ENCODE measurements around the gene RPS8.
"Not testable (repeated sequence)": the region's sequence is repeated elsewhere in the genome, so short reads cannot be mapped to it uniquely, and the experiment has no call there.

RPS8 gene

DNA sequence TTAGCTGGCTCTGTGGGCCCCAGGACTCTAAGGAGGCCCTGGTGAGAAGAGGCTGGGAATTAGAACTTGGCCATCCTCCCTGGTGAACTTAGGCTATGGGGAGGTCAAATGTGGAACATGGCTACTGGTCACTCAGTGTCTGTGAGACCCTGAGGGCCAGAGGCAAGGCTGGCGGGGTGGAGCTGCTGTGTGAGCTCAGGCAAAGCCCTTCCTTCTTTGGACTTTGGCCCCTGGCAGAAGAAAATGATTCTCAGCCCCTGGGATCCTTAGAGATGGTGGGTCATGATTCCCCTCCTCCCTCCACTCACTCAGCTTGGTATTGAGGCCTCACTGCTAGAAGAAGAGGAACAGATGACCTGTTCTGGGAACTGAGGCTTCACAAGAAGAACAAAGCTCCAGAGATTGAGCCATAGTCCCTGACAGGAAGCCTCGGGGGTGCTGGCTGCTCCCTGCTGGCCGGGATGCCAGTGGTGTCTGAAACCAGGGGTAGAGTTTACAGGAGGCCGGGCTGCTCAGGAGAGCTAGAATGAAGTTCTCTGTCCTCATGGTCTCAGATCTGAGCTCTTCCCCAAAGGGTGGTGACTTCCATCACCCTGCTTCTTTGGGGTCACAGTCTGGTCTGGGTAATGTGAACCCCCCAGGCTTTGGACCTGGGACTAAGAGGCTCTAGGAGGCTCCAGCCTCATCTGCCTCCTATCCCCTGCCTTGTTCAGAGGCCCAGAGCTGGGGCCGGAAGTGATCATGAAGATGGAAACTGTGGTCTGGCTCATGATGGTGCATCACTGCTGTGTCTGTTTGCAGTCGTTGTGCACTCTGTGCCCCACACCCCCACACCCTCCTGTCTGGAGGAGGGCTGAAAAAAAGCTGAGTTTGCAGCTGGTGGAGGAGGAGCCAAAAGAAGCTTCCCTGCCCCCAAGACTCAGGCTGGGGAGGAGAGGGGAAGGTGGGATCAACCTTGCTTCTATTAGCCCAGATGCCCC, 33.9 kb downstream of the RPS8 start:
- peak; percentile 82 for DNase-seq (ENCODE audit: low read depth)
- no peak for TF ChIP-seq POLR2A (IDR thresholded peaks at IDR 0.05; ENCODE audit: extremely low read depth, insufficient read length)
- TF ChIP-seq, protein P1, sequence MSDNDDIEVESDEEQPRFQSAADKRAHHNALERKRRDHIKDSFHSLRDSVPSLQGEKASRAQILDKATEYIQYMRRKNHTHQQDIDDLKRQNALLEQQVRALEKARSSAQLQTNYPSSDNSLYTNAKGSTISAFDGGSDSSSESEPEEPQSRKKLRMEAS (IDR thresholded peaks at IDR 0.05; ENCODE audit: low read depth, low read length): no peak
- no peak for TF ChIP-seq MYC (IDR thresholded peaks at IDR 0.05; ENCODE audit: low read depth, low read length)
- TF ChIP-seq, protein P2, sequence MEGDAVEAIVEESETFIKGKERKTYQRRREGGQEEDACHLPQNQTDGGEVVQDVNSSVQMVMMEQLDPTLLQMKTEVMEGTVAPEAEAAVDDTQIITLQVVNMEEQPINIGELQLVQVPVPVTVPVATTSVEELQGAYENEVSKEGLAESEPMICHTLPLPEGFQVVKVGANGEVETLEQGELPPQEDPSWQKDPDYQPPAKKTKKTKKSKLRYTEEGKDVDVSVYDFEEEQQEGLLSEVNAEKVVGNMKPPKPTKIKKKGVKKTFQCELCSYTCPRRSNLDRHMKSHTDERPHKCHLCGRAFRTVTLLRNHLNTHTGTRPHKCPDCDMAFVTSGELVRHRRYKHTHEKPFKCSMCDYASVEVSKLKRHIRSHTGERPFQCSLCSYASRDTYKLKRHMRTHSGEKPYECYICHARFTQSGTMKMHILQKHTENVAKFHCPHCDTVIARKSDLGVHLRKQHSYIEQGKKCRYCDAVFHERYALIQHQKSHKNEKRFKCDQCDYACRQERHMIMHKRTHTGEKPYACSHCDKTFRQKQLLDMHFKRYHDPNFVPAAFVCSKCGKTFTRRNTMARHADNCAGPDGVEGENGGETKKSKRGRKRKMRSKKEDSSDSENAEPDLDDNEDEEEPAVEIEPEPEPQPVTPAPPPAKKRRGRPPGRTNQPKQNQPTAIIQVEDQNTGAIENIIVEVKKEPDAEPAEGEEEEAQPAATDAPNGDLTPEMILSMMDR (IDR thresholded peaks at IDR 0.05; ENCODE audit: low read depth, low read length): no peak
- H3K4me3 ChIP-seq (ENCODE audit: low read depth, low read length): no peak overlapping the region

DNA sequence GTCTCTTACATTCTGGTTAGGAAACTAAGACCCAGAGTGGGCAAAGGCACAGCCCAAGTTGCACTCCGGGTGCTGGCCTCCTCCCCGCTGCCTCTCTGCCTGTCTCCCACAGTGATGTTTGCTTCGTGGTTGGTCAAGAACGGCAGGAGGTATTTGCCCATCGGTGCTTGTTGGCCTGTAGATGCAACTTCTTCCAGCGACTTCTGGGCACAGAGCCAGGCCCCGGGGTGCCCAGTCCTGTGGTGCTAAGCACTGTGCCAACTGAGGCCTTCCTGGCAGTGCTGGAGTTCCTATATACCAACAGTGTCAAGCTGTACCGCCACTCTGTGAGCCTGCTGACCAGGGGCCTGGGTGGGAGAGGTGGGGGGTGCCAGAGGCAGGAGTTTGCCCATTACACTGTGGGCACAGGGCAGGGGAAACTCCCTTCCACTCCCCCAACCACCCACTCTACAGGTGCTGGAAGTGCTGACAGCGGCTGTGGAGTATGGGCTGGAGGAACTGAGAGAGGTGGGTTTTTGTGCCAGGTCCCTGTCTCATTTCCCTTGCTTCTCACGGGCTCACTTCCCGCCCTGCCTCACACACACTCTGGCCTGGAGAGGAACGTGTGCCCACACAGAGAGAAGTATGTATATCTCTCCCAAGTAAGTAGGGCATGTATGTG, 34.9 kb downstream of the RPS8 start:
- TF ChIP-seq, protein P2 (IDR thresholded peaks at IDR 0.05; ENCODE audit: low read depth, low read length): no peak
- TF ChIP-seq MYC (IDR thresholded peaks at IDR 0.05; ENCODE audit: low read depth, low read length): no peak
- DNase-seq (ENCODE audit: low read depth): no peak
- no peak overlapping the region for H3K4me3 ChIP-seq (ENCODE audit: low read depth, low read length)

DNA sequence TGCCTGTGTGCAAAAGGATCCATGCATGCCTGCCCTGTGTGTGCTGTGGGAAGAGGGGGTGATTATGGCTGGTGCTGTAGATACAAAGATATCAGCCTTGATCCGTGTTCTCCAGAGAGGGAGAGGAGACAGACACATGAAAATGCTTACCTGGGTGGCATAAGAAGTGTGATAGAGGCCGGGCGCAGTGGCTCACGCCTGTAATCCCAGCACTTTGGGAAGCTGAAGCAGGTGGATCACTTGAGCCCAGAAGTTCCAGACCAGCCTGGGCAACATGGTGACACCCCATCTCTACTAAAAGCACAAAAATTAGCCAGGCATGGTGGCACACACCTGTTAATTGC, 35.4 kb downstream of the RPS8 start:
- H3K4me3 ChIP-seq (ENCODE audit: low read depth, low read length); DNase-seq (ENCODE audit: low read depth): not testable (repeated sequence)

DNA sequence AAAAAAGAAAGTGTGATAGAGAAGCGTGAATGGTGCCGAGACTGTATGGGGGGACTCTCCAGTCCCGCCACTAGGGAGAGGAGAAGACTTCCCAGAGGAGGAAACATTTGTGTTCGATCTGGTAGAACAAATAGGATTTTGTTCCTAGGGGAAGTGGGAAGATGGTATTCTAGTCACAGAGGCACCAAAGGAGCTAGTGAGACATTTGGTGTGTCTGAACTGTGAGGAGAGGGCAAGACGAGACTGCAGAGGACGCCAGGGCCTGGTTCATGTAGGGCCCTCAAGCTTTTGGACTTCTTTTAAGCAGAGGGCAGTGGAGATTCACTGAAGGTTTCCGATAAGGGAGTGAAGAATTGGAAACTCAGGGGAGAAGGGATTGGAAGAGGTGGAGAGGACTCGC, 35.9 kb downstream of the RPS8 start:
- no peak overlapping the region for H3K4me3 ChIP-seq (ENCODE audit: low read depth, low read length)
- TF ChIP-seq MYC (IDR thresholded peaks at IDR 0.05; ENCODE audit: low read depth, low read length) (no peak), POLR2A (IDR thresholded peaks at IDR 0.05; ENCODE audit: extremely low read depth, insufficient read length) (no peak)
- TF ChIP-seq, protein P2 (IDR thresholded peaks at IDR 0.05; ENCODE audit: low read depth, low read length): no peak
- TF ChIP-seq, protein P1 (IDR thresholded peaks at IDR 0.05; ENCODE audit: low read depth, low read length): no peak
- no peak for DNase-seq (ENCODE audit: low read depth)

DNA sequence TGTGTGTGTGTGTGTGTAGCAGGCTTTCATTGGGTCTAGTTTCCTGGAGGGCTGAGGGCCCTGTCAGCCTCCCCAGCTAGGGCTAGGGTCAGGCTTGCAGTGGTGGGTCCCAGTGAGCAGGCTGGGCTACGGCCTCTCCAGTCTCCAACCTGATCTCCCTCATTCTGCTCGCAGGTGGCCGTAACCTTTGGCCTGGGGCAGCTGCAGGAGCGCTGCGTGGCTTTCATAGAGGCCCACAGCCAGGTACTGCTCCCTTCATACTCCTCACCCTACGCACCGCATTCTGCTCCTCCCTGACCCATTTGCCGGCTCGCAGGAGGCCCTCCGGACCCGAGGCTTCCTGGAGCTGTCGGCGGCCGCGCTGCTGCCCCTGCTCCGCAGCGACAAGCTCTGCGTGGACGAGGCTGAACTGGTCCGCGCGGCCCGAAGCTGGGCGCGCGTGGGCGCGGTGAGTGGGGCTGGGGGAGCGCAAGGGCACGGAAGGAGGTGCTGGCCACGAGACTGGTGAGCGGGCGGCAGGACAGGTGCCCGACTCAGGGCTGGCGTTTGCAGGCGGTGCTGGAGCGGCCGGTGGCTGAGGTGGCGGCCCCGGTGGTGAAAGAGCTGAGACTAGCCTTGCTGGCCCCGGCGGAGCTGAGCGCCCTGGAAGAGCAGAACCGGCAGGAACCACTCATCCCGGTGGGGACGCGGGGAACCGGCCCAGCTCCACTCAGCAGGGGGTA, 37.6 kb downstream of the RPS8 start:
- no peak for TF ChIP-seq MYC (IDR thresholded peaks at IDR 0.05; ENCODE audit: low read depth, low read length)
- H3K4me3 ChIP-seq (ENCODE audit: low read depth, low read length): no peak overlapping the region
- no peak for DNase-seq (ENCODE audit: low read depth)

DNA sequence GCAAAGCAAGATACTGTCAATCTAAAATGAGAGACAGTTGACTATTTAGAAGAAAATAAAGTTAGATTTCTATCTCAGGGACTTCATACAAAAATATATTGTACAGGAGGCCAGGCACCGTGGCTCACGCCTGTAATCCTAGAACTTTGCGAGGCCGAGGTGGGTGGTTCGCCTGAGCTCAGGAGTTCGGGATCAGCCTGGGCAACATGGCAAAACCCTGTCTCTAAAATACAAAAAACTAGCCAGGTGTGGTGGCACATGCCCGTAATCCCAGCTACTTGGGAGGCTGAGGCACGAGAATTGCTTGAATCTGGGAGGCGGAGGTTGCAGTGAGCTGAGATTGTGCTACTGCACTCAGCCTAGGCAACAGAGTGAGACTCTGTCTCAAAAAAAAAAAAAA, 40.6 kb downstream of the RPS8 start:
- H3K4me3 ChIP-seq (ENCODE audit: low read depth, low read length); DNase-seq (ENCODE audit: low read depth): not testable (repeated sequence)

DNA sequence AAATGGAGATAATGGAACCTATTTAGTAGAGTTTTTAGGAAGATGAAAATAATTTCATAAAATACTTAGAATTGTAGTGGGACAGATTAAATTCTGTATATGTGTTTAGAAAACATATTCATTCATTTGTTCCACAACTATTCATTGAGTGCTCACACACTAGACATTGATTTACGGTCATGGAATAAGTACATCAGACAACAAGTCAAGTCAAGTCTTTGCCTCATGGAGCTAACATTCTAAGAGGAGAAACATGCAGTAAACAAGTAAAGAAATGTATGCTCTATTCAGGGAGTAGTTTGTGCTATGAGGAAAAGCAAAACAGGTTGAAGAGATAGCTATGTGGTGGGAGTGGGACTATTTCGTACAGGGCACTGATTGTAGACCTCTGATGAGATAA, 42.0 kb downstream of the RPS8 start:
- no peak overlapping the region for H3K4me3 ChIP-seq (ENCODE audit: low read depth, low read length)
- no peak for DNase-seq (ENCODE audit: low read depth)
- TF ChIP-seq MYC (IDR thresholded peaks at IDR 0.05; ENCODE audit: low read depth, low read length) (no peak), POLR2A (IDR thresholded peaks at IDR 0.05; ENCODE audit: extremely low read depth, insufficient read length) (no peak)
- TF ChIP-seq, protein P1 (IDR thresholded peaks at IDR 0.05; ENCODE audit: low read depth, low read length): no peak
- TF ChIP-seq, protein P2 (IDR thresholded peaks at IDR 0.05; ENCODE audit: low read depth, low read length): no peak
